Lower lobe of right lung (tissue), 2 donors: ENCODE data around the gene TMEM129. TPM values are rescaled to one million over a fixed set of nuclear protein-coding genes. Genes with fewer than 3 reads are reported as not detected.

Experiments
- ATAC-seq, 2 donors: fragments of 200-7000 bp; cut with Tn5 transposase; one replicate each; pipeline ENCODE4 v1.9.1; 2020 to 2022; ENCODE audit warnings: mild to moderate bottlenecking in 2 of 2, moderate library complexity in 2 of 2
- DNase-seq: peaks from one replicate; pipeline ENCODE4 v3.0.0-alpha.2; 2020
- H3K27ac ChIP-seq: fragments of 200-600 bp; one replicate; pipeline ENCODE4 v1.8.0; 2022
- H3K27me3 ChIP-seq: fragments of 200-600 bp; one replicate; pipeline ENCODE4 v1.8.0; 2022; ENCODE audit warnings: low read depth
- H3K36me3 ChIP-seq: fragments of 200-600 bp; one replicate; pipeline ENCODE4 v1.8.0; 2022; ENCODE audit warnings: mild to moderate bottlenecking
- H3K4me1 ChIP-seq: fragments of 200-600 bp; one replicate; pipeline ENCODE4 v1.8.0; 2022
- H3K4me3 ChIP-seq: fragments of 200-600 bp; one replicate; pipeline ENCODE4 v1.8.0; 2022; ENCODE audit warnings: mild to moderate bottlenecking
- H3K9me3 ChIP-seq: fragments of 200-600 bp; one replicate; pipeline ENCODE4 v1.8.0; 2022
- intact Hi-C: fragments of 100-400 bp; cut with DNase I; formaldehyde crosslinking; loops from one replicate; pipeline ENCODE4 v1.11.0; 2022
- total RNA-seq: library from RNA; stranded (reverse); fragmentation: NEBNext Ultra II Directional; extraction: Animal tissue kit (Norgen Biotek cat#: 25700); gene quantifications from one replicate; pipeline ENCODE4 v1.2.1, GENCODE V29; 2021
- TF ChIP-seq, protein P1 (sequence below): fragments of 200-600 bp; IDR thresholded peaks from one replicate; pipeline ENCODE4 v1.8.0; 2022; ENCODE audit warnings: antibody characterized with exemption, mild to moderate bottlenecking
- donor health status: DM: no; HTN: yes; CAD: no; lungs with severe emphysema.

Gene TMEM129
- total RNA-seq, 1 donor from 2014 or later = 30.9 TPM

DNA sequence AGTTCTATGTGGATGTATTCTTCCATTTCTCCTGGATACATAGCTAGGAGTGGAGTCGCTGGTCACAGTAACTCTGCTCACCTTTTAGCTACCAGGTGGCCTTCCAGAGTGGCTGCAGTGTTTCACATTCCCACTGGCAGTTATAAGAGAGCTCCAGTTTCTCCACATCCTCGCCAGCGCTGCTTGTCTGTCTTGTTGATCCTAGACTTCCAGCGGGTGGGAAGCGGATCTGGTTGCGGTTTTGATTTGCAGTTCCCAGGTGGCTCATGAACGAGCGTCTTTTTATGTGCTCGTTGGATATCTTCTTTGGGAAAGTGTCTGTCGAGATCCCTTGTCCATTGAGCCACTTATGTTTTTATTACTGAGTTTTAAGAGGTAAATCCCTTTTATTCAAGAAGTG lies 11.8 kb upstream of the TMEM129 start:
- Histone ChIP-seq H3K4me1 (peaks cover 21% of the 10 kb centered on the region), H3K36me3 (peaks cover 29% of the 10 kb centered on the region), H3K27ac (no peak overlapping the region), H3K27me3 (no peaks in the 10 kb centered on the region), H3K9me3 (peaks cover under 1% of the 10 kb centered on the region), H3K4me3 (no peak overlapping the region)
- intact Hi-C loops = no loop called here
- ATAC-seq = no peak
- TF ChIP-seq, protein P1, sequence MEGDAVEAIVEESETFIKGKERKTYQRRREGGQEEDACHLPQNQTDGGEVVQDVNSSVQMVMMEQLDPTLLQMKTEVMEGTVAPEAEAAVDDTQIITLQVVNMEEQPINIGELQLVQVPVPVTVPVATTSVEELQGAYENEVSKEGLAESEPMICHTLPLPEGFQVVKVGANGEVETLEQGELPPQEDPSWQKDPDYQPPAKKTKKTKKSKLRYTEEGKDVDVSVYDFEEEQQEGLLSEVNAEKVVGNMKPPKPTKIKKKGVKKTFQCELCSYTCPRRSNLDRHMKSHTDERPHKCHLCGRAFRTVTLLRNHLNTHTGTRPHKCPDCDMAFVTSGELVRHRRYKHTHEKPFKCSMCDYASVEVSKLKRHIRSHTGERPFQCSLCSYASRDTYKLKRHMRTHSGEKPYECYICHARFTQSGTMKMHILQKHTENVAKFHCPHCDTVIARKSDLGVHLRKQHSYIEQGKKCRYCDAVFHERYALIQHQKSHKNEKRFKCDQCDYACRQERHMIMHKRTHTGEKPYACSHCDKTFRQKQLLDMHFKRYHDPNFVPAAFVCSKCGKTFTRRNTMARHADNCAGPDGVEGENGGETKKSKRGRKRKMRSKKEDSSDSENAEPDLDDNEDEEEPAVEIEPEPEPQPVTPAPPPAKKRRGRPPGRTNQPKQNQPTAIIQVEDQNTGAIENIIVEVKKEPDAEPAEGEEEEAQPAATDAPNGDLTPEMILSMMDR = no peak
- DNase-seq = no peak

DNA sequence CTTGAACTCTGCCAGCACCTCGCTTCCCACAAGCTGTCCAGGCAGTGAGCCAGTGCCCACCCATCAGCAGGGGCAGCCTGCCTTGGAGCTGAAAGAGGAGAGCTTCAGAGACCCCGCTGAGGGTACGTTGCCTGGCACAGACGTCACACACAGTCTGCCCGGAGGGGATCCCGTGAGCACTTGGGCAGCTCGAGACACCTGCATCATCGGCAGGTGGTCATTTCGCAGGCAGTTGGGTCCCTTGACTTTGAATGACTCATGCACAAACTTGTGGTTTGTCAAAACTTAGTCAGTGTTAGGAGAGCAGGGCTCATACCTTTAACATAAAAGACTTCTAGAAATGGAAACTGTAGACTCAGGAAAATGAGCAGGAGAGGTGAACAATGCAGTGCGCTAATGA lies 10.1 kb upstream of the TMEM129 start:
- H3K36me3 ChIP-seq = peaks cover 19% of the 10 kb centered on the region
- TF ChIP-seq, protein P1 = no peak
- no peak overlapping the region for H3K27ac ChIP-seq
- H3K27me3 ChIP-seq = no peaks in the 10 kb centered on the region
- H3K4me1 ChIP-seq = peaks cover 38% of the 10 kb centered on the region
- H3K9me3 ChIP-seq = no peaks in the 10 kb centered on the region
- ATAC-seq (no peak), DNase-seq (no peak)
- no peak overlapping the region for H3K4me3 ChIP-seq
- intact Hi-C loops = no loop called here

DNA sequence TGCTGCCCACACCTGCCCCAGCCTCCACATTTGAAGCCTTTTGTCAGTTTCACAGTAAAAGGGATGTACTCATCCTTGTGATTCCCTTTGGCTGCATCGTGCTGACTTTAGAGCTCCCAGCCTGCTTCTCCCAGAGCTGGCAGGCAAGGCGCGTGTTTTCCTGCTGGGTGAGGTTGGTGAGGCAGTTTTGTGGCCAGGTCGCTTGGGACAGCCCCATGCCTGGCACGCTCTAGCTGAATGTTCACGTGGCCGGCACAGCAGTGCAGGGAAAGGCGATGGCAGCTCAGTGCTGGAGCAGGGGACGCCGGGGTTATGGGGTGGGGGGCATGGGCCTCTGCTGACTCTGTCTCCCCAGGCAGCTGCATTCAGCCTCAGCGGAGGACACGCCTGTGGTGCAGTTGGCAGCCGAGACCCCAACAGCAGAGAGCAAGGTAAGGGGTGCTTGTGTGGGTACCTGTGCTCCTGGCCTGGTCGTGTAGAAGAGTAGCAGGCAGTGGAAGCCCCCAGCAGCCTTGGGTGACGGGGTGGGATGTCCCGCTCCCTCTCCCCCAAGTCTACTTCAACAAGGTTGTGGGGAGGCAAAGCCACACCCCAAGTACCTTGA lies 9.5 kb upstream of the TMEM129 start:
- intact Hi-C loops = no loop called here
- Histone ChIP-seq H3K4me1 (peaks cover 44% of the 10 kb centered on the region), H3K27me3 (no peaks in the 10 kb centered on the region), H3K36me3 (peaks cover 16% of the 10 kb centered on the region), H3K9me3 (no peaks in the 10 kb centered on the region), H3K4me3 (no peak overlapping the region), H3K27ac (no peak overlapping the region)
- ATAC-seq = no peak
- no peak for DNase-seq
- TF ChIP-seq, protein P1 = no peak

DNA sequence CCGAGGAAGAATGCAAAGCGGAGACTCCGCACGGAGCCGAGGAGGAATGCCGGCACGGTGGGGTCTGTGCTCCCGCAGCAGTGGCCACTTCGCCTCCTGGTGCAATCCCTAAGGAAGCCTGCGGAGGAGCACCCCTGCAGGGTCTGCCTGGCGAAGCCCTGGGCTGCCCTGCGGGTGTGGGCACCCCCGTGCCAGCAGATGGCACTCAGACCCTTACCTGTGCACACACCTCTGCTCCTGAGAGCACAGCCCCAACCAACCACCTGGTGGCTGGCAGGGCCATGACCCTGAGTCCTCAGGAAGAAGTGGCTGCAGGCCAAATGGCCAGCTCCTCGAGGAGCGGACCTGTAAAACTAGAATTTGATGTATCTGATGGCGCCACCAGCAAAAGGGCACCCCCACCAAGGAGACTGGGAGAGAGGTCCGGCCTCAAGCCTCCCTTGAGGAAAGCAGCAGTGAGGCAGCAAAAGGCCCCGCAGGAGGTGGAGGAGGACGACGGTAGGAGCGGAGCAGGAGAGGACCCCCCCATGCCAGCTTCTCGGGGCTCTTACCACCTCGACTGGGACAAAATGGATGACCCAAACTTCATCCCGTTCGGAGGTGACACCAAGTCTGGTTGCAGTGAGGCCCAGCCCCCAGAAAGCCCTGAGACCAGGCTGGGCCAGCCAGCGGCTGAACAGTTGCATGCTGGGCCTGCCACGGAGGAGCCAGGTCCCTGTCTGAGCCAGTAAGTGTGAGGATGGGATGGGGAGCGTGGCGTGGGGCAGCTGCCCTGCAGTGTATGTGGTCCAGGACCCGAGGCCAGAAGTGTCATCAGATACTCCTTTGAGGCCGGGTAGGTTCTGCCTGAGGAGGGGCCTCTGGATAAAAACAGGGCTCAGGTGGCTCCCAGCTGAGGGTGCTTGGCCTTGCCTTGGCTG lies 7.2 kb upstream of the TMEM129 start:
- Histone ChIP-seq H3K36me3 (peaks cover 7% of the 10 kb centered on the region), H3K4me1 (peaks cover 47% of the 10 kb centered on the region), H3K9me3 (no peaks in the 10 kb centered on the region), H3K27me3 (no peaks in the 10 kb centered on the region), H3K4me3 (peak overlapping the region; percentile 44), H3K27ac (peak overlapping the region; percentile 78)
- intact Hi-C loops = loop anchor here (5.0 kb wide), 1 partner anchor 36 kb away; no protein-coding TSS in a partner anchor
- ATAC-seq = peak in 1 of 2 donors; percentile 13
- TF ChIP-seq, protein P1 = no peak
- DNase-seq = peak; percentile 47

DNA sequence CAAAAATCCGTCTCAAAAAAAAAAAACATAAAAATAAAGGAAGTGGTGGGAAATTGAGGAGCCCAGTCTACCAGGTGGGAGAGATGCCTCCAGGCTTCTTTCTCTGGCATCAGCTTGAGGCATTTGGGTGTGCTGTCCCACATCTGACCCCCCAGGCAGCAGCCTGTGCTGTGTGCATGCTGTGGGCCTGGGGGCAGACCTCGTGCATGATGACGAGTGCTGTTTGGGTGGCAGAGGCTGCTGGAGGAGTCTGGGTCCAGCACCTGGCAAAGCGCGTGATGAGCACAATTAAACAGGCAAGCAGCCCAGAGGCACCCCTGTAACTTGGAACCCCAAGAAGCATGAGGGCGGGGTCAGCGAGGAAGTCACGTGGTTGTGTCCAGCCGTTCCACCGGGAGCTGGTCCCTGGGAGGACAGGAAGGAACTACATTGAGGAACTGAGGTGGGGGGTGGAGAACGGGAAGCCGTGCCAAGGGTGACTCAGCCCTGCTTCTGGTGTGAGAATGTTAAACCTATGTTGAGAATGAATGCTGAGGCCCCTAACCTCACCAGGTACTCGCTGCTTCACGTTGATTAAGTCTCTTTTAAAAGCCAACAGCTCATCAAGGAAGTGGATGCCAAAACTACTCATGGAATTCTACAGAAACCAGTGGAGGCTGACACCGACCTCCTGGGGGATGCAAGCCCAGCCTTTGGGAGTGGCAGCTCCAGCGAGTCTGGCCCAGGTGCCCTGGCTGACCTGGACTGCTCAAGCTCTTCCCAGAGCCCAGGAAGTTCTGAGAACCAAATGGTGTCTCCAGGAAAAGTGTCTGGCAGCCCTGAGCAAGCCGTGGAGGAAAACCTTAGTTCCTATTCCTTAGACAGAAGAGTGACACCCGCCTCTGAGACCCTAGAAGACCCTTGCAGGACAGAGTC lies 6.3 kb upstream of the TMEM129 start:
- DNase-seq (peak; percentile 82), ATAC-seq (peak; percentile 64 to 72)
- intact Hi-C loops = loop anchor here (5.0 kb wide), 1 partner anchor 35 kb away; no protein-coding TSS in a partner anchor
- no peaks in the 10 kb centered on the region for H3K27me3 ChIP-seq
- H3K9me3 ChIP-seq = no peaks in the 10 kb centered on the region
- H3K27ac ChIP-seq = peak overlapping the region; percentile 78
- peak overlapping the region; percentile 44 for H3K4me3 ChIP-seq
- H3K36me3 ChIP-seq = peaks cover 7% of the 10 kb centered on the region
- TF ChIP-seq, protein P1 = no peak
- H3K4me1 ChIP-seq = peaks cover 53% of the 10 kb centered on the region
